Measurements from ENCODE around the gene WHAMM.

GRCh38 chr15:82803793-82804574 is 5.4 kb upstream of the WHAMM start:
- TF ChIP-seq EZH2phosphoT487 (IDR thresholded peaks at IDR 0.05; ENCODE audit: insufficient read depth, low read depth) (no peak), EZH2 (IDR thresholded peaks at IDR 0.05; ENCODE audit: insufficient read depth, poor library complexity, severe bottlenecking) (no peak)
